Smooth muscle cell (in vitro differentiated cells): ENCODE results near the gene CCT6B. TPM values are rescaled to one million over a fixed set of nuclear protein-coding genes. Genes with fewer than 3 reads are reported as not detected.
"Not testable (repeated sequence)": the region's sequence is repeated elsewhere in the genome, so short reads cannot be mapped to it uniquely, and the experiment has no call there.

Experiments
- DNase-seq: peaks from one replicate; lab custom pipeline; 2025; ENCODE audit not compliant: unreplicated experiment; lab: John Stamatoyannopoulos, UW
- H2AFZ ChIP-seq: fragments of 200-600 bp; sonication (generic); 2 replicates; pipeline ENCODE4 v1.6.0; 2016; ENCODE audit warnings: antibody characterized with exemption, low read depth, mild to moderate bottlenecking
- H3F3A ChIP-seq: fragments of 200-600 bp; sonication (generic); 2 replicates; pipeline ENCODE4 v1.6.0; 2017; ENCODE audit warnings: antibody characterized with exemption, low read depth
- H3K27ac ChIP-seq: fragments of 200-600 bp; sonication (generic); 2 replicates; pipeline ENCODE4 v1.5.1; 2016; ENCODE audit warnings: low read depth, mild to moderate bottlenecking
- H3K27me3 ChIP-seq: fragments of 200-600 bp; sonication (generic); 2 replicates; pipeline ENCODE4 v1.6.1; 2016; ENCODE audit warnings: low read depth, mild to moderate bottlenecking
- H3K36me3 ChIP-seq: fragments of 200-600 bp; sonication (generic); 2 replicates; pipeline ENCODE4 v1.5.1; 2016; ENCODE audit warnings: low read depth
- H3K4me1 ChIP-seq: fragments of 200-600 bp; sonication (generic); 2 replicates; pipeline ENCODE4 v1.5.1; 2016; ENCODE audit warnings: low read depth
- H3K4me2 ChIP-seq: fragments of 200-600 bp; sonication (generic); 2 replicates; pipeline ENCODE4 v1.6.0; 2016; ENCODE audit warnings: mild to moderate bottlenecking
- H3K4me3 ChIP-seq: fragments of 200-600 bp; sonication (generic); 2 replicates; pipeline ENCODE4 v1.5.1; 2016; ENCODE audit warnings: mild to moderate bottlenecking
- H3K79me2 ChIP-seq: fragments of 200-600 bp; sonication (generic); 2 replicates; pipeline ENCODE4 v1.6.0; 2016; ENCODE audit warnings: low read depth, mild to moderate bottlenecking
- H3K9ac ChIP-seq: fragments of 200-600 bp; sonication (generic); 2 replicates; pipeline ENCODE4 v1.6.0; 2016; ENCODE audit warnings: low read depth
- H3K9me3 ChIP-seq: fragments of 200-600 bp; sonication (generic); replicated peaks from 2 replicates; pipeline ENCODE4 v1.5.1; 2016; ENCODE audit warnings: low read depth
- H4K20me1 ChIP-seq: fragments of 200-600 bp; sonication (generic); 2 replicates; pipeline ENCODE4 v1.6.0; 2016; ENCODE audit warnings: low read depth
- CTCF ChIP-seq: fragments of 200-600 bp; sonication (generic); IDR thresholded peaks from 2 replicates; pipeline ENCODE4 v1.5.1; 2017; ENCODE audit warnings: borderline replicate concordance, mild to moderate bottlenecking, antibody characterized with exemption; ENCODE audit not compliant: insufficient read depth, poor library complexity, severe bottlenecking
- WGBS: methylation state at CpG from one replicate; pipeline ENCODE4 v1.1.7; 2016; ENCODE audit warnings: low lambda C conversion rate; 5-methylcytosine and 5-hydroxymethylcytosine counted together
- polyA plus RNA-seq: library from polyadenylated mRNA; unstranded; fragments of >200 nt; fragmentation: Nextera tagmentation; extraction: Ambion mirVana; gene quantifications from 2 replicates; pipeline ENCODE4 v1.2.1, GENCODE V29; 2016
- total RNA-seq: library from RNA; depleted of rRNA; stranded (reverse); fragments of >200 nt; gene quantifications from 2 replicates; pipeline ENCODE4 v1.2.3, GENCODE V29; 2014

CCT6B gene
- total and polyA plus RNA-seq, 2 experiments from 2014 or later: 1.5 to 1.6 TPM

- no peaks in the 10 kb centered on the region for H3K79me2 ChIP-seq
- no peaks in the 10 kb centered on the region for H3K36me3 ChIP-seq
- no peak overlapping the region for H3K4me3 ChIP-seq
- TF ChIP-seq CTCF: no peak
- H4K20me1 ChIP-seq: no peaks in the 10 kb centered on the region
- H3F3A ChIP-seq: no peaks in the 10 kb centered on the region
- H3K27ac ChIP-seq: no peak overlapping the region
- no peaks in the 10 kb centered on the region for H3K4me1 ChIP-seq
- DNase-seq: no peak
- no peaks in the 10 kb centered on the region for H3K9me3 ChIP-seq
- no peaks in the 10 kb centered on the region for H3K27me3 ChIP-seq
- no peak overlapping the region for H3K9ac ChIP-seq
- H3K4me2 ChIP-seq: no peak overlapping the region
- WGBS: 93% methylated on average over 4 of the region's 4 CpGs
- no peak overlapping the region for H2AFZ ChIP-seq
Measured at GRCh38 chr17:35006345-35006744, 45.1 kb upstream of the CCT6B start.

- no peaks in the 10 kb centered on the region for H3K36me3 ChIP-seq
- no peaks in the 10 kb centered on the region for H3K27me3 ChIP-seq
- DNase-seq: no peak
- no peak overlapping the region for H2AFZ ChIP-seq
- H3K4me2 ChIP-seq: no peak overlapping the region
- 97% methylated on average over 4 of the region's 4 CpGs for WGBS
- no peak overlapping the region for H3K27ac ChIP-seq
- no peaks in the 10 kb centered on the region for H4K20me1 ChIP-seq
- H3K9ac ChIP-seq: no peak overlapping the region
- no peaks in the 10 kb centered on the region for H3K79me2 ChIP-seq
- no peaks in the 10 kb centered on the region for H3K9me3 ChIP-seq
- H3K4me3 ChIP-seq: no peak overlapping the region
- no peaks in the 10 kb centered on the region for H3F3A ChIP-seq
- no peaks in the 10 kb centered on the region for H3K4me1 ChIP-seq
- no peak for TF ChIP-seq CTCF
Measured at GRCh38 chr17:35003778-35004177, 42.5 kb upstream of the CCT6B start.

- Histone ChIP-seq H3K27me3 (no peaks in the 10 kb centered on the region), H3K9ac (no peak overlapping the region), H3K4me1 (no peaks in the 10 kb centered on the region), H3K4me3 (no peak overlapping the region), H3F3A (no peaks in the 10 kb centered on the region), H3K36me3 (no peaks in the 10 kb centered on the region), H2AFZ (no peak overlapping the region), H4K20me1 (no peaks in the 10 kb centered on the region), H3K79me2 (no peaks in the 10 kb centered on the region), H3K9me3 (no peaks in the 10 kb centered on the region), H3K4me2 (no peak overlapping the region), H3K27ac (no peak overlapping the region)
- TF ChIP-seq CTCF: no peak
- 96% methylated on average over 15 of the region's 15 CpGs for WGBS
- no peak for DNase-seq
Measured at GRCh38 chr17:35002876-35003551, 41.8 kb upstream of the CCT6B start.

DNA sequence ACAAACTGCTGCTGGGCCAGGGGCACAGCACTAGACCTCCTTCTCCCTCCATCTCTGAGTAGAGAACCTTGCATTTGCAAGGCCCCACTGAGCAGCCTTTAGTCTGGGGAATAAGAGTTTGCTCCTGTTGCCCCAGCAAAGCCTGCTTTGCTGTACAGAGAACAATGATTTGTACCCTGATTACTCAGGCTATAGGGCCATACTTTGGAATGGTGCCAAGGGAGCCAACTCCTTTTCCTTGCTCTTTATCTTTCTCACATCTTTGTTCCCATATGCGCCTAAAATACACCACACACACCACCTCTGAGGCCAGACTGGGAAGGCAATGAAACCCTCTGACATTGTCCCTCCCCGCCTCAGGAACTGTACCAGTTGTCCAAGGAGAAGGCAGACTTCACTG is 40.3 kb upstream of the CCT6B start:
- Histone ChIP-seq H3F3A (no peaks in the 10 kb centered on the region), H3K4me2 (no peak overlapping the region), H3K27me3 (no peaks in the 10 kb centered on the region), H2AFZ (no peak overlapping the region), H4K20me1 (no peaks in the 10 kb centered on the region), H3K4me1 (no peaks in the 10 kb centered on the region), H3K9me3 (no peaks in the 10 kb centered on the region), H3K79me2 (no peaks in the 10 kb centered on the region), H3K9ac (no peak overlapping the region), H3K27ac (no peak overlapping the region), H3K36me3 (no peaks in the 10 kb centered on the region), H3K4me3 (no peak overlapping the region)
- no peak for TF ChIP-seq CTCF
- 93% methylated on average over 2 of the region's 2 CpGs for WGBS
- DNase-seq: no peak

- H4K20me1 ChIP-seq, H2AFZ ChIP-seq, H3K4me3 ChIP-seq, H3K9me3 ChIP-seq, H3F3A ChIP-seq, H3K27ac ChIP-seq, H3K36me3 ChIP-seq, H3K9ac ChIP-seq, H3K4me1 ChIP-seq, H3K27me3 ChIP-seq, H3K79me2 ChIP-seq, DNase-seq, H3K4me2 ChIP-seq: not testable (repeated sequence)
- WGBS: 95% methylated on average over 14 of the region's 14 CpGs
Measured at GRCh38 chr17:35000965-35001364, 39.7 kb upstream of the CCT6B start.
